ENCODE results near the gene PAK6.

PAK6 gene

DNA sequence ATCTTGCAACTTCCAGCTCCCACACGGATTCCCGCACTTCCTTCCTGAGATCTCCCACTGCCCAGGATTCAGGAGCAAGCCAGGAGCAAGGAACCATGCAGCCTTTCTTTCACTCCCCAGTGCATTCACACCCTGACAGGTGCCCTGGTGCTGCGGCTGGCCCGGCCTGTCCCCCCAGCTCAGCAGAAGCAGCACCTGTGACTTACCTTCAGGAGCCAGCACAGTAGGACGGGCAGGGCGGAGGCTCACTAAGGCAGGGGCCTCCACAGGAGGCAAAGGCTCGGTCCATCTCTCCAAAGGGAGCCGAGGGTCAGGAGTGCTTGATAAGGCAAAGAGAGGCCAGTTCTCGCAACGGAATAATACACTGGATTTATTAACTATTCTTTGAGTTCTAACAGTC, 39.2 kb downstream of the PAK6 start:
- no peaks in the 10 kb centered on the region for H3K36me3 ChIP-seq (ENCODE audit: low read length)
- no peak overlapping the region for H3K4me2 ChIP-seq (ENCODE audit: low read depth, low read length, poor library complexity, severe bottlenecking)
- H3K79me2 ChIP-seq (ENCODE audit: insufficient read depth, low read length) = no peaks in the 10 kb centered on the region
- H3K9me2 ChIP-seq (replicated peaks; ENCODE audit: insufficient read depth, low read length) = no peaks in the 10 kb centered on the region
- H3K4me3 ChIP-seq (ENCODE audit: insufficient read depth, low read length, poor library complexity, severe bottlenecking) = no peak overlapping the region
- H3K9me3 ChIP-seq (ENCODE audit: insufficient read depth, low read length) = no peaks in the 10 kb centered on the region
- H2AFZ ChIP-seq (ENCODE audit: low read depth, low read length, severe bottlenecking) = no peak overlapping the region
- H3K9ac ChIP-seq (ENCODE audit: low read length) = no peak overlapping the region
- no peaks in the 10 kb centered on the region for H3F3A ChIP-seq (ENCODE audit: insufficient read depth)
- H3K27ac ChIP-seq (ENCODE audit: low read depth, low read length) = no peak overlapping the region
- H3K27me3 ChIP-seq (ENCODE audit: low read length) = no peaks in the 10 kb centered on the region
- TF ChIP-seq EZH2phosphoT487 (conservative IDR thresholded peaks at IDR 0.05; ENCODE audit: low read length) = no peak
- TF ChIP-seq, protein P1, sequence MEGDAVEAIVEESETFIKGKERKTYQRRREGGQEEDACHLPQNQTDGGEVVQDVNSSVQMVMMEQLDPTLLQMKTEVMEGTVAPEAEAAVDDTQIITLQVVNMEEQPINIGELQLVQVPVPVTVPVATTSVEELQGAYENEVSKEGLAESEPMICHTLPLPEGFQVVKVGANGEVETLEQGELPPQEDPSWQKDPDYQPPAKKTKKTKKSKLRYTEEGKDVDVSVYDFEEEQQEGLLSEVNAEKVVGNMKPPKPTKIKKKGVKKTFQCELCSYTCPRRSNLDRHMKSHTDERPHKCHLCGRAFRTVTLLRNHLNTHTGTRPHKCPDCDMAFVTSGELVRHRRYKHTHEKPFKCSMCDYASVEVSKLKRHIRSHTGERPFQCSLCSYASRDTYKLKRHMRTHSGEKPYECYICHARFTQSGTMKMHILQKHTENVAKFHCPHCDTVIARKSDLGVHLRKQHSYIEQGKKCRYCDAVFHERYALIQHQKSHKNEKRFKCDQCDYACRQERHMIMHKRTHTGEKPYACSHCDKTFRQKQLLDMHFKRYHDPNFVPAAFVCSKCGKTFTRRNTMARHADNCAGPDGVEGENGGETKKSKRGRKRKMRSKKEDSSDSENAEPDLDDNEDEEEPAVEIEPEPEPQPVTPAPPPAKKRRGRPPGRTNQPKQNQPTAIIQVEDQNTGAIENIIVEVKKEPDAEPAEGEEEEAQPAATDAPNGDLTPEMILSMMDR (IDR thresholded peaks at IDR 0.05; ENCODE audit: insufficient read depth, low read length, poor library complexity, severe bottlenecking) = no peak
- H4K20me1 ChIP-seq (ENCODE audit: low read depth, low read length) = no peaks in the 10 kb centered on the region

DNA sequence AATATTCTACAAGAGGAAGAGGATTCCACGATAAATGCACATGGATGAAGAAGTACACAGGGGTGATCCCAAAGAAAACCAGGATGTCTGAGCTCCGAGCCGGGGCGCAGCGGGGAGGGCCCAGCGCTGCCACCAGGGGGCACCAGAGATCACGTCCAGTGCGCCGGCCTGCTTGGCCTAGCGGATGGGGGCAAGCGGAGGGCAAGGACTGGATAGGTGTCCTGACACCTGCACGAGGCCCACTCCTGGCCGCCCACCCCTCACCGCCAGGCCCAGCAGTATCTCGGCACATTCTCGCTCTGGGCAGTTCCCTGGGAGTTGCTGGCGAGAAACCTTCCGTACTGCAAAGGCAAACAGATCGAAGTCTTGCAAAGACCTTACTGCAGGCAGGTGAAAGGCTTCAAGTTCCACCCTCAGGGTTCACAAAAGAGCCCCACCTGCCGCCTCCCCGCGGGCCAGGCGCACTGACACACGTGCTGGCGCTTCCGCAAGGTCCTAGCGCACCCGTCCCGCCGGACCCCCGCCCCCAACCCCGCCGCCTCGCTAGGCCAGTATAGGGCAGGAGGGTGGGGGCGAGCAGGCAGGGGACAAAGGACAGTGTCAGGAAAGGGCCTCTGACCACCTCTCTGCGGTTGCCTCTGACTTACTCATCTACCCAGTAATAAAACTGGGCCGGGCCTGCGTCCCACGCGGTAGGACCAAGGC, 40.7 kb downstream of the PAK6 start:
- Histone ChIP-seq H3K9me3 (ENCODE audit: insufficient read depth, low read length) (no peaks in the 10 kb centered on the region), H3K27me3 (ENCODE audit: low read length) (no peaks in the 10 kb centered on the region), H2AFZ (ENCODE audit: low read depth, low read length, severe bottlenecking) (no peak overlapping the region), H3K36me3 (ENCODE audit: low read length) (no peaks in the 10 kb centered on the region), H3K4me3 (ENCODE audit: insufficient read depth, low read length, poor library complexity, severe bottlenecking) (no peak overlapping the region), H4K20me1 (ENCODE audit: low read depth, low read length) (no peaks in the 10 kb centered on the region), H3K9ac (ENCODE audit: low read length) (no peak overlapping the region), H3K79me2 (ENCODE audit: insufficient read depth, low read length) (no peaks in the 10 kb centered on the region), H3K4me2 (ENCODE audit: low read depth, low read length, poor library complexity, severe bottlenecking) (no peak overlapping the region), H3K9me2 (replicated peaks; ENCODE audit: insufficient read depth, low read length) (no peaks in the 10 kb centered on the region), H3F3A (ENCODE audit: insufficient read depth) (no peaks in the 10 kb centered on the region), H3K27ac (ENCODE audit: low read depth, low read length) (no peak overlapping the region)
- TF ChIP-seq, protein P1 (IDR thresholded peaks at IDR 0.05; ENCODE audit: insufficient read depth, low read length, poor library complexity, severe bottlenecking) = peak; percentile 98
- TF ChIP-seq EZH2phosphoT487 (conservative IDR thresholded peaks at IDR 0.05; ENCODE audit: low read length) = no peak

DNA sequence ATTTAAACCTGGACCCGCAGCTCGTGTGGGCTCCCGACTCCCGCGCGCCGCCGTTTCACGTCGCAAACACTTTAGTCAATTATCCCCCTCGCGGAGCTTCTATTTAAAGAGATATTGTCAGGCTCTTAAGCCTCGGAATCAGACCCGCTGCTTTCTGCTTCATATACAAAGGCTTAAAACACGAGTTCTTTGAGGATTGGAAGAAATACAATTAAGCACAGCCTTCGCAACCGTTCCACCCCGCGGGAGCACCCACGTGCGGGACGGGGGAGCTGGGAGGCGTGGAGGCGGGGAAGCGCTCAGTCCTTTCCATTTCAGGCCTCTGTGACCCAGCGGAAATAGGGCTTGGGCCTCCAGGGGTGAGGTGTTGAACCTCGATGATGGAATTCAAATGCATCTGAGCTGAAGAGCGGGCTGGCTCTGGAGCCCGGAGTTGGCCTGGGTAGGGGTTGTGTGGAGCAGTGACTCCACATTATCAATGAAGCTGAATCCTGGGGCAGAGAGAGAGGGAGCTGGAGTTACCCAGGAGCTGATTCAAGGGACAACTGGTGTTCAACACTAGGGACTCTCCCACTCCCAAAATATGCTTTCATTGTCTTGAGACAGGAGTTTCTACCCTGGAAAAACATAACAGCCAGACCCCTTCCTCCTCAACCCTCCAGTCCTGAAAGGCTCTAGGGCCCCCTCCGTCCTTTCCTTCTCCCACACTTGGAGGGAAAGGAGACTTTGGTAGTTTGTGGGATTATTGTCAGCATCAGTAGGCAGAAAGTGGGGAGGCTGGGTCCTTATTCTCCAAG, 41.6 kb downstream of the PAK6 start:
- H3K36me3 ChIP-seq (ENCODE audit: low read length) = no peaks in the 10 kb centered on the region
- no peaks in the 10 kb centered on the region for H3K9me2 ChIP-seq (replicated peaks; ENCODE audit: insufficient read depth, low read length)
- no peak overlapping the region for H3K27ac ChIP-seq (ENCODE audit: low read depth, low read length)
- H3K79me2 ChIP-seq (ENCODE audit: insufficient read depth, low read length) = no peaks in the 10 kb centered on the region
- no peak overlapping the region for H3K9ac ChIP-seq (ENCODE audit: low read length)
- no peaks in the 10 kb centered on the region for H3K27me3 ChIP-seq (ENCODE audit: low read length)
- no peak for TF ChIP-seq EZH2phosphoT487 (conservative IDR thresholded peaks at IDR 0.05; ENCODE audit: low read length)
- TF ChIP-seq, protein P1 (IDR thresholded peaks at IDR 0.05; ENCODE audit: insufficient read depth, low read length, poor library complexity, severe bottlenecking) = no peak
- H3K9me3 ChIP-seq (ENCODE audit: insufficient read depth, low read length) = no peaks in the 10 kb centered on the region
- H3F3A ChIP-seq (ENCODE audit: insufficient read depth) = no peaks in the 10 kb centered on the region
- no peak overlapping the region for H3K4me3 ChIP-seq (ENCODE audit: insufficient read depth, low read length, poor library complexity, severe bottlenecking)
- H3K4me2 ChIP-seq (ENCODE audit: low read depth, low read length, poor library complexity, severe bottlenecking) = no peak overlapping the region
- no peak overlapping the region for H2AFZ ChIP-seq (ENCODE audit: low read depth, low read length, severe bottlenecking)
- H4K20me1 ChIP-seq (ENCODE audit: low read depth, low read length) = no peaks in the 10 kb centered on the region
